GM10847 (cell line): ENCODE data around the gene SH3GL2.

Experiments used
- POLR2A ChIP-seq: IDR thresholded peaks from 2 replicates; pipeline ENCODE4 v1.6.1; 2011; ENCODE audit not compliant: insufficient read length; ENCODE audit errors: extremely low read depth

The SH3GL2 gene

DNA sequence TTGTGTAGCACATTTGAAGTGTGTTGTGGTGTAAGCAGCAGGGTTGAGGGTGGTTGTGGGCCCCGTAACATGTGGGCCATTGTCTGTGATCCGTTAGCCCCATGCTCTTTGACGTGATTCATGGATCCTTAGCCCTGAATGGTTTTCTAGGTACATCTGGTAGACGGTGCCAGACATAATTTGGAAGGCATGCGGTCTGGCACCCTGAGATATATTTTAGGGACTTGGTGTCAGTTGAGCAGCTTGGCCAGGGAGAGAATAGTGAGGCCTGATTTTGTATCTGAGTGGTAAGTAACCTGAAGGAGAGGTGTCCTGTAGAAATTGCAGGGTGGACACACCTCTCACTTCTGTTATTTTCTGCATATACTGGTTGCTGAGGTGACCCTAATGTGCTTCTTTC is 10.9 kb downstream of the SH3GL2 start:
- TF ChIP-seq POLR2A: no peak

DNA sequence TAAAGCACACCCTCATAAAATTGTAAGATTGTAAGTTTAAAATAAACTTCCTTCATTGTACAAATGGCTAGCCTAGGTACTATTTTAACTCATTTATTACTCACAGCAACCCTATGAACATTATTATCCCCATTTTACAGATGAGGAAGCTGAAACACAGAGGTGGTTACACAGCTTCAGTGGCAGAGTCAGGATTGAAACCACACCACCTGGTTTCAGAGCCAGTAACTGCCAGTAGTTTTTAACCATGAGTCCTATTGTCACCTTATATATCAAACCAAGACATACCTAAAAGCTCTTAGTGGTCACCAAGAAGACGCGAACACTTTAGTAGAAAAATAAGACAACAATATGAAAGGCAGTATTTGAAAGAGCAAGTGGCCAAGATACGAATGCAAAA is 16.1 kb downstream of the SH3GL2 start:
- TF ChIP-seq POLR2A: no peak

DNA sequence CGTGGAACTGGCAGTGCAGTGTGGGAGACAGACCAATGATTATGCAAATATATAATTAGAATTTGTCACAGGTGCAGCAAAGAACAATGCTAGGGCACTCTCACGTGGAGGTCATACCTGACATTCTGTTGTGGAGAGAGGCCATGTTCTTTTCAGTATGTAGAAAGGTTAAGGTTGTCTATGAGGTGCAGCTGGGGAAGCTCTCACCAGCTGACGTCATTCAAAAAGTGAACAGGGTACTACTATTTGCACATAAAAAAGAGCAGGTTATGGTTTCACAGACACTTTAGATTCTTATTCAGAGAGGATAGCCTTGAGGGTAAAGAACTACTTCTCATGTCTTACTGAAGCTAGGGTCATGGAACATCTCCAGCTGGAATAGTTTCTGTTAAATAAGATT is 19.1 kb downstream of the SH3GL2 start:
- no peak for TF ChIP-seq POLR2A

DNA sequence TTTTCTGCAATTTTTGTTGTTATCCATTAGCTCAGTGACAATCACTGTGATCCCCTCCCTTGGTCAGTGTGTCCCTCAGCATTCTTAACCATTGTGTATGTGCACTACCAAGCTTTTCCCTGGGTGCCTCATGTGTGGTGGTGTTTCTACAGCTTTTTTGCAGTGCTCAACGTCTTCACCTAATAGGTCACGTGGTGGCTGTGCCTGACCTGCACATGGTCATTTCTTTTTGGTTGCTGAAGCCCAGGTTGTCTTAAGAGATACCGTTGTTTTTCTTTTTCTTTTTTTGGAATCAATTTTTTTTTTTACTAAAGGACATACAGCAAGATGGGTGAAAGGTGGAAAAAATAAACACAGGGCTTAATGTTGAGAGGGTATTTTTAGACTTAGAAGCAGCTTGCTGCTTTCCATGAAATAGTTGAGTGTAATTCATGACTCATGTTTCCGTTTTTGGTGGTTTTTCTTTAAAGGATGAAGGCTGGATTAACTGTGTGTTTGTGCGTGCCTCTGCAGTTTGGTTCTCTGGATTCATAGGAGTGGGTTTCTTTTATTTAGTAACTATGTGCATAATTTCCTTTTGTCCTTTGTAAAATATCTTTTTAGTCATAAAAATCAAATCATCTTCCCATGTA is 22.2 kb downstream of the SH3GL2 start:
- TF ChIP-seq POLR2A: no peak

DNA sequence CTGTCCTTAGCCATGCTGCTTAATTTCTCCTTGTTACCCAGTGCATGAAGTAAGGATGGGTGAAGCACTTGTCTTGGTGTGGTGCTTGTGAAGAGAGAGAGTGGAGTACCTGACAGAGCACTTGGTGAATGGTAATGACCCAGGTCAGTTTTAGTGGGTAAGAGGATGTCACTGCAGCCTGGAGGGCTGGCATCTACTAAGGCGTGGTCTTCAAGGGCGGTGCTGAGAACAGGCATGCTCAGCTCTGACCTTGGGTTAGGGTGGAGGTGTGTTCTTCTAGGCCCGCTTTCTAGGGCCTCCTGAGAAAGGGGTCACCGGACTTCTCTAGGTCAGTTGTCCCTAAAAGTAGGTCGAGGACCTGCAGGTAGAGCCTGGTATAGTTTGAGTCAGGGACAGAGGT is 25.7 kb downstream of the SH3GL2 start:
- no peak for TF ChIP-seq POLR2A

DNA sequence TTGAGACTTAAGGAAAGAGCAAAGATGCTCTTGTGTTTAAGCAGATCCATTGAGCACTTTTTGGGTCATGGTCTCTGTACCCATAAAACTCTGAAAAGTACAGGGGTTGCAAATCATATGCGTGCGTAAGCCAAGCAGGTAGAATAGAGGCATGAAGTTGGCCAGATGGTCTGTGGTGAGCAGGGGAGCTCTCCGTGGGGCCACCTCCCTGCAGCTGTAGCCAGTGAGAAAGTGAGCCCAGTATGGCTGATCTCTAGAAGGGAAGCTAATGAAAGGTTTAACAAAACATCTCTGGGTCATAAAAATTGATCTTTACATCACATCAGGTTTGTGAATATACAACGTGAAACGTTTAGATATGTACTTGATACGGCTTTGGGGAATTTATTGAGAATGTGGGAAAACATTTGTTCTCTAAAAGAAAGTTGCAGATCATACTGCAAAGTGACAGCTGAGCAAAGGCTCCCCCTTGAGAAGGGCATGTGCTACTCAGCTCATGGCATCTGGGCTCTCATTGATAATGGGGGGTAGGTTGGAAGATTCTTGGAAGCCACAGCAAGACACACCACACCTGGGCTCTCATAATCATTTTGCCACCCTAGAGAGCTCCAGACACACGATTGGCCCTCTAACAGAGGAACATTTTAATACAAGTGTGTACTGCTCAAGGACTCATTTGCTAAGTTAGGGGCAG is 30.6 kb downstream of the SH3GL2 start:
- no peak for TF ChIP-seq POLR2A

DNA sequence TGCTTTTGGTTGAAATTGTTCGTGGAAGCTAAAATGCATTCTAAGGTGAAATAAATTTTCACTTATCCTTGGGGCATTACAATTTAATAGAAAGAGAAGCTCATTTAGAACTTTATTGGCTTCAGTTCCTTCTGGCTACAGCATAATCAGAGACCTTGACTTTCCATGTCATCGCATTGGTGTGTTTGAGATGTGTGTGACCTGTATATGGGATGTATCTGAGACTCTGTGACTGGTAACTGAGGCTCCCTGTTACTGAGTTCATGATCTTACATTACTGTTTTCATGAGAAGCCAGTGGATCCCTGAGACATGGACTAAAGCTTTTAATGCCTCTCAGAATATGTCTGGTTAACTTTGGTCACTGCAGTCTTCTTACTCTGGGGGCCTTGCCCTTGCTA is 32.5 kb downstream of the SH3GL2 start:
- TF ChIP-seq POLR2A: no peak

DNA sequence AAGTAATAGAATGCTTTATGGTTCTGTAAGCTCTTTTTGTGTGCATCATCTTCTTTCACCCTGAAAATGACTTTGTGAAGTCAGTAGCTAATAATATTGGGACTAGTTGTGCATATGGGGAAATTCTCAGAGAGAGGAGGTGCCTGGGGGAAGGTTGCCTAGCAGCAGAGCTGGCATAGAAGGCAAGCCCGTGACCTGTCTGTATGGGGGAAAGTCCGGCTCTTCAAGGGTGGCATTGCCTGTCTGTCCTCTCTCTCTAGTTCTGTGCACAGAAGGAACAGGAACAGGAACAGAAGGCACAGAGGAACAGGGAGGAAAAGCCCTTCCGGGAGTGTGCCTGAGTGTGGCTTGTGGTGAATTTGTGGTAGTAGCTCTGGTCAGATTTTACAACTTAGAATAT is 33.1 kb downstream of the SH3GL2 start:
- no peak for TF ChIP-seq POLR2A

DNA sequence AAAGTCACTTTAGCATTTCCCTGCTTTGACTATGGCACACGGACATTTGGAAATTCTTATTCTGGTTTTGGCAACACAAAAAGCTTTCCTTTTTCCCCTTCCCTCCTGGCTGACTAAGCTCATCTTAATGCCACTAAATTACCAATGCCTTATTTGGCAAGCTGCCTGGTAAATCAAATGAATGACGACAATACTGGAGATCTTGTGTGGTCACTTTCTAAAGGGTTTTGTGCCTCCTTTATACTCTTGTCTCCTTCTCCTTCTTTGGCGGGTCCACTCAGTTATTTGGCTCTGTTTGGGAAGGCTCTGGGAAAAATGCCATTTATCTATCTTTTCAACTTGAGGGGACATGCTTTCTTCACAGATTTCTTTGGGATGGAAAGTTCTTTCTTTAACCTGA is 34.9 kb downstream of the SH3GL2 start:
- TF ChIP-seq POLR2A: no peak

DNA sequence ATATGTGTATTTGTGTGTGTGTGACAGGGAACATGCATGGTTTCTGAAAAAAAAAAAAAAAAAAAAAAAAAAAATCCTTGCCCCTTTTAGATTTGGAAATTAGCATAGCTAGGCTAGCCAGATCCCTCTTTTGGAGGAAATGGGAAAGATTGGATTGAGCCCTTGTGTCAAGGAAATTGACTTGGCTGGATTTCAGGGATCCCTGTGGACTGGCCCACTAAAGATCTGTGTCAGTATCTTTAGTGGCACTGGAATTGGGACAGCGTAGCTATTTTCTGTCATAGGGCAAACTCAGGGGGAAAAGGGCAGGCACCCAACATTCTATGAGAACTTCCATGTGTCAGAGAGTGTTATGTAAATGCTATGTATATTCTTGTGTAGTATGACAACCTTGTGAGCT is 35.4 kb downstream of the SH3GL2 start:
- no peak for TF ChIP-seq POLR2A

DNA sequence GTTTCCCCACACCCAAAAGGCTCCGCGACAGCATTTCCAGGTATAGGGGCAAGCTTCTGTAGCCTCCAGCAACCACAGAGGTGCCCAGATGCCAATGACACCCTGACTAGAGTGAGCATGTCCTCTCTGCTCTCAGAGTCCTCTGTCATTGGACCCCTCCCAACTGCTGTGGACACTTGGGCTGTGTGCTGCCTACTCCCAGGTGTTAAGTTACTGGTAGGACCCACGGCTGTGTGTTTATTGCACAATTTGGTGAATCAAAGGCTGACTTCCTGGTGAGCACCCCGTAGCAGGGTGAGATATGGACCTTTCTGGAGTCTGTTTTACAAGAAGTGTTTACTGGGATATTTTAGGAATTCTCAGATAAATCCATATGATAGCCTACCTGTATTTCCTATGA is 36.0 kb downstream of the SH3GL2 start:
- no peak for TF ChIP-seq POLR2A

DNA sequence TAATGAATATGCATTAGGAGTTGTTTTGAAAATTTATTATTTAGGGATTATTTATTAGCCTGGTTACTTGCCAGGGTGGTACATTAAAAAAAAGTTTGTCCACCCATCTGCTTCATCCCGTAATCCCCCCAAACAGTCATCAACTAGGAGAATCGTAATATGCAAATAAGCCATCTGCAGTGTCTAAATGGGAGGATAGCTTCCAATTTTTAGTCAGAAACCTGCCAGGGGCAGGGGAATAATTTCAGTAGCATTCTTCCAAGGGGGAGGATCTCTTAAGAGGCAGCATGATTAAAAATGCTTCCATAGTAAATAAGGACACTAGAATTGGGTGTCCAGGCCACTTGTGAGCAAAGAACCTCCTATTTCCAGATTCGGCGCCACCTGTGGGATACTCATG is 43.3 kb downstream of the SH3GL2 start:
- no peak for TF ChIP-seq POLR2A

DNA sequence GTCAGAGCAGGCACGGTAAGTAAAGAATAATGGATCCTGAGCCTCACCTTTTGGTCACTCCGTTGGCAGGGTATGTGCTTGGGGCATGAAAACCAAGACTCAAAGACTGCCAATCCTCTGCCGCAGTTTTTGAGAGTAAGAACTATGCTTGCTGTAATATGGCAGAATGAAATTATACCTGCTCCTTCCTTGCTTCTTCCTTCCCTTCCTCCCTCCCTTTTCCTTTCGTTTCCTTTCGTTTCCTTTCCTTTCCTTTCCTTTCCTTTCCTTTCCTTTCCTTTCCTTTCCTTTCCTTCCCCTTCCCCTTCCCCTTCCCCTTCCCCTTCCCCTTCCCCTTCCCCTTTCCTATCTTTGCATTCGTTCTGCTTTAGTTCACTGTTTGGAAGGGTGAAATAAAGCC is 43.9 kb downstream of the SH3GL2 start:
- no peak for TF ChIP-seq POLR2A

DNA sequence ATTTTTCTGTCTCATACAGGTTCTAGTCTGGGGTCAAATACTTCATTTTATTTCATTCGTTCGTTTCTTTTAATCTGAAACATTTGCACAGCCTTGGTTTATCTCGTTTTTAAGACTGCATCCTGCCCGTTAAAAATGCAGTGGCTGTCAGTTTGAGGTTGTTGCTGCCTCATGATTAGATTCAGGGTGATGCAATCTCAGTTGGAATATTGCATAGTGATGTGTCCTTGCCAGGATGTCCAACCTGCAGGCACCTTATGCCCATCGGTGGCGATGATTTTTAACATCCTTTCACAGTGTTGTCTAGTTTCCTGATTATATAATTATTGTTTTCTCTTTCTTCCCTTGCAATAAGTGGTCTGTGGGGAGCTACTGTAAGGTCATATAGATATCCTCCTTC is 45.1 kb downstream of the SH3GL2 start:
- no peak for TF ChIP-seq POLR2A

DNA sequence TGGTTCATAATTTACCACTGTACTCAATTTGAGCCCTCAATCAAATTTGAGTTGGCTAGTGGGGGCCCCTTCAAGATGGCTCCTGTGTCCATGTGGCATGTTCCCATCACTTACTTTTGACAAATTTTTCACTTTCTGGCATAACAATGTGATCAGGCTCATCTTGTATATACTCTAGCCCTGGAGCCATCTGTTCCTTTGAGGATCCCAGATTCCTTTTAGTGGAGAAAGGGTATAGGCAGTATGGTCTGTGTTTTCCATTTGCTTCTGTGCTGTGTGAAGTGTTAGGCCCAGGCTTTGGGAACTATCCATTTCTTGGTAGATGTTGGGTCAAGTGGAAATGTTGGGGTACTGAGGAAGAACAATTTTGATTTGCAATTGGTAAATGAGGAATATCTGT is 45.7 kb downstream of the SH3GL2 start:
- TF ChIP-seq POLR2A: no peak

DNA sequence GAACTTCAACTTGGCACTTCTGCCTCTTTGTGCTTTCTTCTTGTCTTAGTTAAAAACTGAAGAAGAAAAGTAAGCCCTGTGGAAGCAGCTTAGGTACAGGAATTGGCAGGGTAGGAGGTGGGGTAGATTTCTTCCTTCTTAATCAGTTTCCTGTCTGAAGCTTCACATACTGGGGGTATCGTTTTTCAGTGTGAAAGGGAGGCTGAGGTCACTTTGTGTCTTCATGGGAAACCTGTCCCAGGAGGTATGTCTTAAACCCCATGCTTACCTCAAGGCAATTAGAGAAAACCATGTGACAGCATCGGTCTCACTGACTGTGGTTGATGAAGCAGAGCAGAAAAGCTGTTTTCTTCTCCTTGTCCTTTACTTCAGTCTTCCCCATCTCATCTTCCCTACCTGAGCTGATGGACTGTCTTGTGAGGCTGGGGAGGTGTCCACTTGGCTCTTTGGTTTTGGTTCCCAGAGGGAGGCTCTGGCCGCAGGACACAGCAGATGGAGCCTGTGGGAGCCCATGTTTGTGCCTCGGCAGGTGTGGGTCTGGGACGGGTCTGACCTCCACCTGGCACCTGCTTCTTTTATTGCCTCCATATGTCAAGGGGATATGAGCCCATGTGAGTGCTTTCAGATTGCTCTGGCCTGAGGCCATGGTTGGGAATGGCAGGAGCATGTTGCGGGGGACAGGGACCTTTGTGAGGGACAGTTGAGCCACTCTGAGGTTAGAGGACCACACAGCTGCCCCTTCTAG is 47.0 kb downstream of the SH3GL2 start:
- no peak for TF ChIP-seq POLR2A

DNA sequence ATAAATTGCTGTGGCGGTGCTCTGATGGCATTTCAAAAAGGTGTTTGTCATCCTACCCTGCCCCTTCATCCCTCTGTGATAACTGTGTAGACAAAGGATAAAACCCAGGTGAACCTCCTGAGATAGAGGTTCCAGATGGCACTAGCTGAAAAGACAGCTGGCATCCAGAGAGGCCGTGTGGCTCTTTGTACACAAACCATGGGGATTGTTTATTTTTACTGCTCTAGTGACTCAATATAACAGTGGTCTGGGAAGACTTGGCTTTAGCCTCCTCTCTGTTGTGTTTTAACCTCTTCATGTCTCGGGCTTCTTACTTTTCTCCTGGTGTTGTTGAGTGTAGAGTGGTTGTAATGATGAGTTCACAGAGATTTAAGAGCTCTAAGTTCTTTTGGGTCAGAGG is 48.8 kb downstream of the SH3GL2 start:
- no peak for TF ChIP-seq POLR2A

DNA sequence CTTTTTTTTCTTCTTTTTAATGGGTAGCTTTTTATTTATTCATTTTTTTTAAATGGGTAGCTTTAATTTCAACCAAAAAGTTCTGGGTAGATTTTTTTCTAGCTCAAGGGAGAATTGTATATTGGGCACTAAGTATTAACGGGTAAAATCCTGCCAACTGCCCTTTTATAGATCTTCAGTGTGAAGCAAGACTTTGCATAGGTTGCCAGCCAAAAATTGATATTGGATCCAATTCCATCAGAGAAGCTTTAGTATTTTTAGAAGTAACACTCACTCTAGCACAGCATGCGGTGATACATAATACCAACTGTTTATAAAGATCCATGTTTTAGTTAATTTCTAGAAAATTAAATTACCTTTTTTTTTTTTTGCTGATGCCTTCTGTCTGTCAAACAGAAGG is 49.8 kb downstream of the SH3GL2 start:
- no peak for TF ChIP-seq POLR2A
